PFSK-1 (cell line): ENCODE measurements around the gene RREB1.

Experiments
- FOXP2 ChIP-seq: optimal IDR thresholded peaks from 2 replicates; pipeline ENCODE3; 2011; ENCODE audit warnings: borderline replicate concordance, control low read depth, inconsistent platforms; ENCODE audit not compliant: insufficient read depth; ENCODE audit errors: extremely low read length, extremely low read depth
- POLR2AphosphoS5 ChIP-seq: IDR thresholded peaks from 2 replicates; pipeline ENCODE4 v1.6.1; 2012; ENCODE audit warnings: low read depth, mild to moderate bottlenecking, control low read depth, low read length, moderate library complexity
- REST ChIP-seq, 2 experiments: IDR thresholded peaks; 2 replicates each; pipeline versions ENCODE4 v1.6.1 to v1.8.0; 2011 to 2012; ENCODE audit warnings: low read depth in 2 of 2, low read length in 2 of 2, control low read depth in 1 of 2, inconsistent platforms in 1 of 2, mild to moderate bottlenecking in 1 of 2, moderate library complexity in 1 of 2; ENCODE audit not compliant: insufficient read depth in 1 of 2
- SIN3A ChIP-seq: IDR thresholded peaks from 2 replicates; pipeline ENCODE4 v1.6.1; 2012; ENCODE audit warnings: mild to moderate bottlenecking, low read length, moderate library complexity, borderline replicate concordance; ENCODE audit not compliant: insufficient read depth
- TAF1 ChIP-seq: IDR thresholded peaks from 2 replicates; pipeline ENCODE4 v1.6.1; 2012; ENCODE audit warnings: low read length, control low read depth, borderline replicate concordance; ENCODE audit not compliant: insufficient read depth

Gene RREB1

GRCh38 chr6:7239590-7239948 lies 131.8 kb downstream of the RREB1 start:
- TF ChIP-seq FOXP2: no peak
- no peak for TF ChIP-seq SIN3A
- TF ChIP-seq POLR2AphosphoS5: no peak
- no peak for TF ChIP-seq TAF1

GRCh38 chr6:7240351-7240750 lies 132.6 kb downstream of the RREB1 start:
- TF ChIP-seq TAF1: no peak
- TF ChIP-seq POLR2AphosphoS5: no peak
- TF ChIP-seq REST (IDR thresholded peaks at IDR 0.05; ENCODE audit: insufficient read depth in 1 of 2, low read depth in 2 of 2, low read length in 2 of 2): no peak
- TF ChIP-seq FOXP2: no peak
- no peak for TF ChIP-seq SIN3A

GRCh38 chr6:7241160-7241559 lies 133.4 kb downstream of the RREB1 start:
- no peak for TF ChIP-seq POLR2AphosphoS5
- no peak for TF ChIP-seq FOXP2
- no peak for TF ChIP-seq REST (IDR thresholded peaks at IDR 0.05; ENCODE audit: insufficient read depth in 1 of 2, low read depth in 2 of 2, low read length in 2 of 2)
- TF ChIP-seq TAF1: no peak
- no peak for TF ChIP-seq SIN3A

- no peak for TF ChIP-seq TAF1
- TF ChIP-seq SIN3A: no peak
- no peak for TF ChIP-seq POLR2AphosphoS5
- TF ChIP-seq FOXP2: no peak
- TF ChIP-seq REST (IDR thresholded peaks at IDR 0.05; ENCODE audit: insufficient read depth in 1 of 2, low read depth in 2 of 2, low read length in 2 of 2): no peak
Observed at GRCh38 chr6:7241709-7242645, 134.2 kb downstream of the RREB1 start.

- TF ChIP-seq TAF1: no peak
- no peak for TF ChIP-seq FOXP2
- no peak for TF ChIP-seq POLR2AphosphoS5
- no peak for TF ChIP-seq REST (IDR thresholded peaks at IDR 0.05; ENCODE audit: insufficient read depth in 1 of 2, low read depth in 2 of 2, low read length in 2 of 2)
- TF ChIP-seq SIN3A: no peak
Observed at GRCh38 chr6:7242835-7243178, 135.0 kb downstream of the RREB1 start.
